OCI-LY7 (cell line): ENCODE results near the gene TMEM266. TPM values are rescaled to one million over a fixed set of nuclear protein-coding genes. Genes with fewer than 3 reads are reported as not detected.
"Not testable (repeated sequence)": the region's sequence is repeated elsewhere in the genome, so short reads cannot be mapped to it uniquely, and the experiment has no call there.

Experiments
- BruUV-seq: library from RNA; stranded (reverse); fragments of 400-500 nt; replicated peaks from 2 replicates; lab custom pipeline; 2021; lab: Mats Ljungman, UMichigan
- CTCF ChIA-PET: fragments of 300-600 bp; sonication (Branson Sonifier 250); formaldehyde crosslinking; loops from one replicate; lab custom pipeline; 2022; ENCODE audit warnings: antibody characterized with exemption; ENCODE audit not compliant: unreplicated experiment; lab: Charles Lee
- POLR2A ChIA-PET: fragments of 300-600 bp; sonication (Branson Sonifier 250); formaldehyde crosslinking; loops from one replicate; lab custom pipeline; 2022; ENCODE audit warnings: antibody characterized with exemption; lab: Charles Lee
- DNase-seq: peaks from one replicate; pipeline ENCODE4 v3.0.0-alpha.2; 2015; ENCODE audit warnings: low spot score
- H2AFZ ChIP-seq: fragments of 200-600 bp; sonication (generic), shearing (Covaris generic); 2 replicates; pipeline ENCODE4 v1.6.1; 2014; ENCODE audit warnings: mild to moderate bottlenecking, antibody characterized with exemption, low read length, moderate library complexity
- H3K27ac ChIP-seq: fragments of 200-600 bp; sonication (generic); 2 replicates; pipeline ENCODE4 v1.5.1; 2014; ENCODE audit warnings: mixed run types, low read depth, mild to moderate bottlenecking, moderate library complexity, low read length, inconsistent platforms; ENCODE audit not compliant: poor library complexity, severe bottlenecking
- H3K36me3 ChIP-seq: fragments of 200-600 bp; sonication (generic); 2 replicates; pipeline ENCODE4 v1.6.1; 2014; ENCODE audit warnings: mild to moderate bottlenecking, antibody characterized with exemption, low read length, moderate library complexity, mixed read lengths; ENCODE audit not compliant: insufficient read depth
- H3K4me1 ChIP-seq: fragments of 200-600 bp; sonication (generic); 2 replicates; pipeline ENCODE4 v1.5.1; 2014; ENCODE audit warnings: mild to moderate bottlenecking, low read length; ENCODE audit not compliant: insufficient read depth, poor library complexity, severe bottlenecking
- H3K4me2 ChIP-seq: fragments of 200-600 bp; sonication (generic); 2 replicates; pipeline ENCODE4 v1.6.1; 2014; ENCODE audit warnings: mild to moderate bottlenecking, low read length
- H3K4me3 ChIP-seq: fragments of 200-600 bp; sonication (generic); 2 replicates; pipeline ENCODE4 v1.5.1; 2014; ENCODE audit warnings: mild to moderate bottlenecking, low read depth, low read length; ENCODE audit not compliant: poor library complexity, severe bottlenecking
- H3K79me2 ChIP-seq: fragments of 200-600 bp; sonication (generic); 2 replicates; pipeline ENCODE4 v1.6.1; 2016; ENCODE audit warnings: low read depth, mild to moderate bottlenecking, low read length, moderate library complexity, mixed read lengths; ENCODE audit not compliant: insufficient read depth
- H3K9me2 ChIP-seq: fragments of 200-600 bp; sonication (generic); 2 replicates; pipeline ENCODE4 v1.6.1; 2016; ENCODE audit warnings: mild to moderate bottlenecking, low read length, mixed read lengths; ENCODE audit not compliant: insufficient read depth
- H3K9me3 ChIP-seq: fragments of 200-600 bp; sonication (generic); 2 replicates; pipeline ENCODE4 v1.6.1; 2014; ENCODE audit warnings: mild to moderate bottlenecking, mixed run types, low read length, mixed read lengths
- H4K20me1 ChIP-seq: fragments of 200-600 bp; sonication (generic); 2 replicates; pipeline ENCODE4 v1.6.1; 2014; ENCODE audit warnings: mild to moderate bottlenecking, antibody characterized with exemption, low read length, moderate library complexity, mixed read lengths; ENCODE audit not compliant: insufficient read depth
- CTCF ChIP-seq: fragments of 200-600 bp; sonication (generic); conservative IDR thresholded peaks from 2 replicates; pipeline ENCODE4 v1.5.1; 2014; ENCODE audit warnings: mild to moderate bottlenecking, antibody characterized with exemption, low read length, moderate library complexity, mixed read lengths
- EZH2phosphoT487 ChIP-seq: fragments of 200-600 bp; sonication (generic); IDR thresholded peaks from 2 replicates; pipeline ENCODE4 v1.6.1; 2018; ENCODE audit warnings: low read depth, borderline replicate concordance, mild to moderate bottlenecking, mixed run types, antibody characterized with exemption, low read length, moderate library complexity, mixed read lengths
- intact Hi-C: fragments of 100-400 bp; cut with micrococcal nuclease; formaldehyde crosslinking; loops from one replicate; pipeline ENCODE4 v1.10.0; 2022; ENCODE audit not compliant: unreplicated experiment
- total RNA-seq, 2 experiments: library from RNA; depleted of rRNA in 1 of 2; stranded (reverse); fragments of >200 nt in 1 of 2; shearing (Covaris generic) in 1 of 2; gene quantifications; 2 replicates each; pipeline ENCODE4 v1.2.3, GENCODE V29; 2014 to 2022

Gene TMEM266
- total RNA-seq, 2 experiments from 2014 or later: not detected

GRCh38 chr15:76011627-76012551 is 47.9 kb upstream of the TMEM266 start, which contains the start of gene NRG4:
TSS of gene NRG4 (minus strand) at chr15:76012424. CDS start at chr15:76011230, 1,194 bp downstream.
- Histone ChIP-seq H3K4me2 (no peak within 1 kb of the TSS), H3K9me2 (no peaks in the 10 kb centered on the region), H4K20me1 (no peaks in the 10 kb centered on the region), H3K4me1 (no peaks in the 10 kb centered on the region), H3K36me3 (no peaks in the 10 kb centered on the region), H3K79me2 (no peaks in the 10 kb centered on the region), H3K4me3 (no peak within 1 kb of the TSS), H3K27ac (no peak within 1 kb of the TSS), H3K9me3 (no peaks in the 10 kb centered on the region), H2AFZ (no peak within 1 kb of the TSS)
- no TSS peak for BruUV-seq
- CTCF ChIA-PET: no interaction called here
- no peak for TF ChIP-seq EZH2phosphoT487
- TF ChIP-seq CTCF: no peak
- POLR2A ChIA-PET: interaction anchor here (0.6 to 1.6 kb wide), 6 partner anchors 8 to 780 kb away, joined by 3 to 6 read pairs (median 4); no protein-coding TSS in a partner anchor
- no peak for DNase-seq
- intact Hi-C loops: no loop called here

- H2AFZ ChIP-seq, DNase-seq, H3K4me3 ChIP-seq, POLR2A ChIA-PET, H3K9me2 ChIP-seq, H3K4me1 ChIP-seq, H3K9me3 ChIP-seq, H3K27ac ChIP-seq, H3K36me3 ChIP-seq, intact Hi-C loops, H4K20me1 ChIP-seq, H3K79me2 ChIP-seq, CTCF ChIA-PET, H3K4me2 ChIP-seq, BruUV-seq: not testable (repeated sequence)
Measured at GRCh38 chr15:76013470-76013869, 46.3 kb upstream of the TMEM266 start.

GRCh38 chr15:76024021-76024768 is 35.6 kb upstream of the TMEM266 start:
- Histone ChIP-seq H3K27ac (no peak overlapping the region), H3K4me1 (no peaks in the 10 kb centered on the region), H3K36me3 (no peaks in the 10 kb centered on the region), H4K20me1 (no peaks in the 10 kb centered on the region), H3K4me2 (no peak overlapping the region), H3K9me2 (no peaks in the 10 kb centered on the region), H3K9me3 (no peaks in the 10 kb centered on the region), H3K4me3 (no peak overlapping the region), H2AFZ (no peak overlapping the region), H3K79me2 (no peaks in the 10 kb centered on the region)
- CTCF ChIA-PET: no interaction called here
- POLR2A ChIA-PET: no interaction called here
- no peak for TF ChIP-seq CTCF
- TF ChIP-seq EZH2phosphoT487: no peak
- no TSS peak for BruUV-seq
- intact Hi-C loops: no loop called here
- no peak for DNase-seq
